ENCODE measurements around the gene EPB41L2. TPM values are rescaled to one million over a fixed set of nuclear protein-coding genes. Genes with fewer than 3 reads are reported as not detected.

The EPB41L2 gene
- total RNA-seq, 1 experiment from 2014 or later: 91.7 TPM

GRCh38 chr6:131065112-131065823 is 2.2 kb upstream of the EPB41L2 start:
- Histone ChIP-seq H3K27me3 (replicated peaks; ENCODE audit: control insufficient read depth, insufficient read depth, low read length) (no peaks in the 10 kb centered on the region), H3K9me3 (no peaks in the 10 kb centered on the region), H3K4me1 (peaks cover 24% of the 10 kb centered on the region), H3K36me3 (ENCODE audit: control insufficient read depth, insufficient read depth, low read length) (no peaks in the 10 kb centered on the region), H3K4me3 (ENCODE audit: low read depth, low read length) (no peak overlapping the region)
- DNase-seq: no peak
- no TSS peak for BruUV-seq (replicated peaks)
- no peak overlapping the region for H3K4me3 Mint-ChIP-seq (ENCODE audit: unreplicated experiment)
- ChIA-PET POLR2A (no interaction called here), CTCF (no interaction called here)
- H3K36me3 Mint-ChIP-seq (ENCODE audit: insufficient read depth, unreplicated experiment): peaks cover 12% of the 10 kb centered on the region
- no peaks in the 10 kb centered on the region for H3K9me3 Mint-ChIP-seq (ENCODE audit: unreplicated experiment)
- intact Hi-C loops (cut with micrococcal nuclease; ENCODE audit: unreplicated experiment): no loop called here
- H3K27ac Mint-ChIP-seq (ENCODE audit: unreplicated experiment): no peak overlapping the region
- no peak for TF ChIP-seq CTCF (IDR thresholded peaks at IDR 0.05; ENCODE audit: insufficient read depth in 1 of 2, low read depth in 1 of 2, low read length in 1 of 2, severe bottlenecking in 1 of 2, unreplicated experiment in 1 of 2)
- no peaks in the 10 kb centered on the region for H3K27me3 Mint-ChIP-seq (ENCODE audit: insufficient read depth, unreplicated experiment)
- peaks cover 25% of the 10 kb centered on the region for H3K4me1 Mint-ChIP-seq (ENCODE audit: low read depth, unreplicated experiment)

- Mint-ChIP-seq H3K4me3 (ENCODE audit: unreplicated experiment) (peak overlapping the region; percentile 80), H3K36me3 (ENCODE audit: insufficient read depth, unreplicated experiment) (peaks cover 12% of the 10 kb centered on the region), H3K9me3 (ENCODE audit: unreplicated experiment) (no peaks in the 10 kb centered on the region), H3K27ac (ENCODE audit: unreplicated experiment) (peak overlapping the region; percentile 70), H3K4me1 (ENCODE audit: low read depth, unreplicated experiment) (peaks cover 25% of the 10 kb centered on the region), H3K27me3 (ENCODE audit: insufficient read depth, unreplicated experiment) (no peaks in the 10 kb centered on the region)
- Histone ChIP-seq H3K27me3 (replicated peaks; ENCODE audit: control insufficient read depth, insufficient read depth, low read length) (no peaks in the 10 kb centered on the region), H3K4me3 (ENCODE audit: low read depth, low read length) (peak overlapping the region; percentile 97), H3K9me3 (no peaks in the 10 kb centered on the region), H3K4me1 (peaks cover 31% of the 10 kb centered on the region), H3K36me3 (ENCODE audit: control insufficient read depth, insufficient read depth, low read length) (no peaks in the 10 kb centered on the region)
- no peak for TF ChIP-seq CTCF (IDR thresholded peaks at IDR 0.05; ENCODE audit: insufficient read depth in 1 of 2, low read depth in 1 of 2, low read length in 1 of 2, severe bottlenecking in 1 of 2, unreplicated experiment in 1 of 2)
- no peak for DNase-seq
- ChIA-PET CTCF (no interaction called here), POLR2A (interaction anchor here (1.0 kb wide), 1 partner anchor 94 kb away, joined by 3 read pairs; no protein-coding TSS in a partner anchor)
- no TSS peak for BruUV-seq (replicated peaks)
- intact Hi-C loops (cut with micrococcal nuclease; ENCODE audit: unreplicated experiment): loop anchor here (1.0 to 5.0 kb wide), 4 partner anchors 43 to 179 kb away; no protein-coding TSS in a partner anchor
Observed at GRCh38 chr6:131063764-131064272, 773 bp upstream of the EPB41L2 start.

GRCh38 chr6:131062241-131063027 is 611 bp downstream of the EPB41L2 start:
- Mint-ChIP-seq H3K4me1 (ENCODE audit: low read depth, unreplicated experiment) (peaks cover 25% of the 10 kb centered on the region), H3K36me3 (ENCODE audit: insufficient read depth, unreplicated experiment) (peaks cover 12% of the 10 kb centered on the region), H3K27me3 (ENCODE audit: insufficient read depth, unreplicated experiment) (no peaks in the 10 kb centered on the region), H3K9me3 (ENCODE audit: unreplicated experiment) (peaks cover 11% of the 10 kb centered on the region), H3K4me3 (ENCODE audit: unreplicated experiment) (peak overlapping the region; percentile 80), H3K27ac (ENCODE audit: unreplicated experiment) (peak overlapping the region; percentile 70)
- ChIA-PET CTCF (interaction anchor here (0.6 kb wide), 1 partner anchor 118 kb away, joined by 3 read pairs; no protein-coding TSS in a partner anchor), POLR2A (interaction anchor here (1.0 kb wide), 1 partner anchor 93 kb away, joined by 3 read pairs; no protein-coding TSS in a partner anchor)
- Histone ChIP-seq H3K36me3 (ENCODE audit: control insufficient read depth, insufficient read depth, low read length) (no peaks in the 10 kb centered on the region), H3K4me1 (peaks cover 27% of the 10 kb centered on the region), H3K9me3 (peaks cover 4% of the 10 kb centered on the region; the same call in 1 of the 2 replicates), H3K4me3 (ENCODE audit: low read depth, low read length) (peak overlapping the region; percentile 97), H3K27me3 (replicated peaks; ENCODE audit: control insufficient read depth, insufficient read depth, low read length) (no peaks in the 10 kb centered on the region)
- intact Hi-C loops (cut with micrococcal nuclease; ENCODE audit: unreplicated experiment): loop anchor here (1.0 to 5.0 kb wide), 4 partner anchors 45 to 177 kb away; no protein-coding TSS in a partner anchor
- TF ChIP-seq CTCF (IDR thresholded peaks at IDR 0.05; ENCODE audit: insufficient read depth in 1 of 2, low read depth in 1 of 2, low read length in 1 of 2, severe bottlenecking in 1 of 2, unreplicated experiment in 1 of 2): no peak
- no TSS peak for BruUV-seq (replicated peaks)
- DNase-seq: peak in 1 of 2 experiments; percentile 17

Data from Caco-2 (cell line).